Trophoblast cell (in vitro differentiated cells and primary cell): ENCODE data around the gene TMEM97.

Source experiments
- DNase-seq, 2 donors: peaks; one replicate each; pipeline ENCODE4 v3.0.0-alpha.2; 2016
- H2AFZ ChIP-seq: 2 replicates; pipeline ENCODE4 v1.6.1; 2013; ENCODE audit warnings: low read length, moderate library complexity, mild to moderate bottlenecking; ENCODE audit not compliant: insufficient read depth, poor library complexity
- H2AK5ac ChIP-seq: 2 replicates; pipeline ENCODE4 v1.6.1; 2013; ENCODE audit warnings: mild to moderate bottlenecking, low read length
- H2BK120ac ChIP-seq: 2 replicates; pipeline ENCODE4 v1.6.1; 2013; ENCODE audit warnings: low read length, mild to moderate bottlenecking, moderate library complexity; ENCODE audit not compliant: insufficient read depth, poor library complexity
- H2BK12ac ChIP-seq: 2 replicates; pipeline ENCODE4 v1.6.1; 2013; ENCODE audit warnings: mild to moderate bottlenecking, low read length, moderate library complexity
- H2BK5ac ChIP-seq: 2 replicates; pipeline ENCODE4 v1.6.1; 2013; ENCODE audit warnings: low read length, low read depth, moderate library complexity, mild to moderate bottlenecking; ENCODE audit not compliant: poor library complexity
- H3K14ac ChIP-seq: 2 replicates; pipeline ENCODE4 v1.6.1; 2013; ENCODE audit warnings: mild to moderate bottlenecking, low read length
- H3K18ac ChIP-seq: 2 replicates; pipeline ENCODE4 v1.6.1; 2013; ENCODE audit warnings: mild to moderate bottlenecking, low read length
- H3K23ac ChIP-seq: 2 replicates; pipeline ENCODE4 v1.6.1; 2013; ENCODE audit warnings: low read length
- H3K27ac ChIP-seq: 2 replicates; pipeline ENCODE4 v1.5.1; 2013; ENCODE audit warnings: low read depth, mild to moderate bottlenecking, inconsistent platforms, low read length, moderate library complexity
- H3K27me3 ChIP-seq: 2 replicates; pipeline ENCODE4 v1.6.1; 2013; ENCODE audit warnings: inconsistent platforms, mild to moderate bottlenecking, low read length, moderate library complexity; ENCODE audit not compliant: insufficient read depth
- H3K36me3 ChIP-seq, 2 experiments: 1 replicate in 1 of 2; 2 replicates in 1 of 2; pipeline ENCODE4 v1.6.1; 2013; ENCODE audit warnings: low read length in 2 of 2, mild to moderate bottlenecking in 2 of 2, moderate library complexity in 1 of 2; ENCODE audit not compliant: insufficient read depth in 2 of 2, control insufficient read depth in 1 of 2
- H3K4ac ChIP-seq: 2 replicates; pipeline ENCODE4 v1.6.1; 2013; ENCODE audit warnings: low read depth, mild to moderate bottlenecking, low read length, moderate library complexity
- H3K4me1 ChIP-seq, 2 experiments: 1 replicate in 1 of 2; 2 replicates in 1 of 2; pipeline ENCODE4 v1.6.1; 2013; ENCODE audit warnings: low read length in 2 of 2, mild to moderate bottlenecking in 2 of 2, moderate library complexity in 1 of 2; ENCODE audit not compliant: insufficient read depth in 2 of 2, control insufficient read depth in 1 of 2
- H3K4me2 ChIP-seq: 2 replicates; pipeline ENCODE4 v1.6.1; 2013; ENCODE audit warnings: inconsistent platforms, mild to moderate bottlenecking, low read length, moderate library complexity
- H3K4me3 ChIP-seq: 2 replicates; pipeline ENCODE4 v1.5.1; 2013; ENCODE audit warnings: mild to moderate bottlenecking, low read depth, low read length, inconsistent platforms
- H3K79me1 ChIP-seq: one replicate; pipeline ENCODE4 v1.6.1; 2013; ENCODE audit warnings: low read length
- H3K79me2 ChIP-seq: 2 replicates; pipeline ENCODE4 v1.6.1; 2013; ENCODE audit warnings: low read length, mild to moderate bottlenecking; ENCODE audit not compliant: control insufficient read depth, insufficient read depth, poor library complexity
- H3K9ac ChIP-seq: 2 replicates; pipeline ENCODE4 v1.6.1; 2013; ENCODE audit warnings: mild to moderate bottlenecking, low read length
- H3K9me3 ChIP-seq: 2 replicates; pipeline ENCODE4 v1.6.1; 2013; ENCODE audit warnings: low read depth, mild to moderate bottlenecking, control low read depth, inconsistent platforms, low read length; ENCODE audit not compliant: insufficient read depth
- H4K12ac ChIP-seq: 2 replicates; pipeline ENCODE4 v1.6.1; 2013; ENCODE audit warnings: low read depth, mild to moderate bottlenecking, low read length, moderate library complexity
- H4K8ac ChIP-seq: 2 replicates; pipeline ENCODE4 v1.6.1; 2013; ENCODE audit warnings: low read depth, mild to moderate bottlenecking, low read length, moderate library complexity
- H4K91ac ChIP-seq: one replicate; pipeline ENCODE4 v1.6.1; 2013; ENCODE audit warnings: low read depth, mild to moderate bottlenecking, low read length, moderate library complexity
- WGBS: extraction: QIAGEN DNeasy Blood & Tissue Kit; methylation state at CpG from one replicate; pipeline ENCODE4 v1.1.7; 2013; ENCODE audit warnings: missing lambda C conversion rate; ENCODE audit not compliant: insufficient read length, insufficient coverage; ENCODE audit errors: extremely low coverage; 5-methylcytosine and 5-hydroxymethylcytosine counted together

Gene TMEM97

GRCh38 chr17:28344435-28344901 lies 25.5 kb downstream of the TMEM97 start:
- no peaks in the 10 kb centered on the region for H3K27me3 ChIP-seq
- H3K36me3 ChIP-seq, result peaks cover 74 to 90% of the 10 kb centered on the region in 2 experiments
- H3K23ac ChIP-seq, result no peak overlapping the region
- H2BK12ac ChIP-seq, result no peak overlapping the region
- DNase-seq, result no peak
- H2AFZ ChIP-seq, result no peak overlapping the region
- no peak overlapping the region for H3K9ac ChIP-seq
- no peak overlapping the region for H3K27ac ChIP-seq
- no peaks in the 10 kb centered on the region for H3K79me1 ChIP-seq
- H4K12ac ChIP-seq, result no peak overlapping the region
- no peak overlapping the region for H2AK5ac ChIP-seq
- no peak overlapping the region for H4K91ac ChIP-seq
- H4K8ac ChIP-seq, result no peak overlapping the region
- H2BK5ac ChIP-seq, result no peak overlapping the region
- no peak overlapping the region for H3K4ac ChIP-seq
- no peak overlapping the region for H3K4me3 ChIP-seq
- no peak overlapping the region for H3K14ac ChIP-seq
- H3K4me2 ChIP-seq, result no peak overlapping the region
- WGBS, result no CpG with 5 or more reads among the region's 19 CpGs
- H3K9me3 ChIP-seq, result peaks cover 2% of the 10 kb centered on the region
- no peak overlapping the region for H3K18ac ChIP-seq
- peaks cover 2 to 8% of the 10 kb centered on the region in 2 experiments for H3K4me1 ChIP-seq
- no peak overlapping the region for H2BK120ac ChIP-seq
- no peaks in the 10 kb centered on the region for H3K79me2 ChIP-seq

- Histone ChIP-seq H3K79me1 (no peaks in the 10 kb centered on the region), H3K36me3 (peaks cover 68 to 85% of the 10 kb centered on the region in 2 experiments), H3K4me2 (no peak overlapping the region), H3K23ac (no peak overlapping the region), H2AFZ (no peak overlapping the region), H4K12ac (no peak overlapping the region), H3K4ac (no peak overlapping the region), H3K9ac (no peak overlapping the region), H3K79me2 (no peaks in the 10 kb centered on the region), H3K27ac (no peak overlapping the region), H3K27me3 (no peaks in the 10 kb centered on the region), H2BK5ac (no peak overlapping the region), H3K14ac (no peak overlapping the region), H4K91ac (no peak overlapping the region), H2BK120ac (no peak overlapping the region), H3K18ac (no peak overlapping the region), H3K4me3 (no peak overlapping the region), H4K8ac (no peak overlapping the region), H3K4me1 (peaks cover 2 to 8% of the 10 kb centered on the region in 2 experiments), H3K9me3 (no peaks in the 10 kb centered on the region), H2BK12ac (no peak overlapping the region), H2AK5ac (no peak overlapping the region)
- WGBS, result no CpG with 5 or more reads among the region's 13 CpGs
- peak; percentile 77 for DNase-seq
These were observed 26.6 kb downstream of the TMEM97 start for GRCh38 chr17:28345419-28346198.

- peaks cover 2 to 8% of the 10 kb centered on the region in 2 experiments for H3K4me1 ChIP-seq
- DNase-seq, result no peak
- no peak overlapping the region for H3K4me2 ChIP-seq
- H3K79me1 ChIP-seq, result no peaks in the 10 kb centered on the region
- H3K79me2 ChIP-seq, result no peaks in the 10 kb centered on the region
- no peak overlapping the region for H3K4ac ChIP-seq
- no peaks in the 10 kb centered on the region for H3K27me3 ChIP-seq
- H3K18ac ChIP-seq, result no peak overlapping the region
- H2BK12ac ChIP-seq, result no peak overlapping the region
- no peaks in the 10 kb centered on the region for H3K9me3 ChIP-seq
- no peak overlapping the region for H3K14ac ChIP-seq
- no CpG with 5 or more reads among the region's 2 CpGs for WGBS
- no peak overlapping the region for H2BK5ac ChIP-seq
- H4K8ac ChIP-seq, result no peak overlapping the region
- H3K9ac ChIP-seq, result no peak overlapping the region
- H2AK5ac ChIP-seq, result no peak overlapping the region
- H4K12ac ChIP-seq, result no peak overlapping the region
- H2AFZ ChIP-seq, result no peak overlapping the region
- H3K36me3 ChIP-seq, result peaks cover 68 to 85% of the 10 kb centered on the region in 2 experiments
- no peak overlapping the region for H3K23ac ChIP-seq
- no peak overlapping the region for H4K91ac ChIP-seq
- no peak overlapping the region for H3K4me3 ChIP-seq
- no peak overlapping the region for H2BK120ac ChIP-seq
- peak overlapping the region; percentile 21 for H3K27ac ChIP-seq
These were observed 27.2 kb downstream of the TMEM97 start for GRCh38 chr17:28346199-28346580.

GRCh38 chr17:28346746-28347246 lies 27.8 kb downstream of the TMEM97 start:
- Histone ChIP-seq H3K23ac (no peak overlapping the region), H3K27me3 (no peaks in the 10 kb centered on the region), H3K9me3 (no peaks in the 10 kb centered on the region), H2AK5ac (no peak overlapping the region), H3K4ac (no peak overlapping the region), H3K79me2 (no peaks in the 10 kb centered on the region), H2BK120ac (no peak overlapping the region), H3K4me3 (no peak overlapping the region), H3K18ac (no peak overlapping the region), H2BK12ac (no peak overlapping the region), H3K27ac (no peak overlapping the region), H2AFZ (no peak overlapping the region), H3K14ac (no peak overlapping the region), H3K4me2 (no peak overlapping the region), H3K79me1 (no peaks in the 10 kb centered on the region), H3K9ac (no peak overlapping the region), H4K12ac (no peak overlapping the region), H2BK5ac (no peak overlapping the region), H4K8ac (no peak overlapping the region), H3K36me3 (peaks cover 68 to 85% of the 10 kb centered on the region in 2 experiments), H3K4me1 (peaks cover 2 to 8% of the 10 kb centered on the region in 2 experiments), H4K91ac (no peak overlapping the region)
- DNase-seq, result peak in 1 of 2 donors; percentile 46
- whole genome bisulfite sequencing, result no CpG with 5 or more reads among the region's 7 CpGs
